ENCODE results near the gene SETD6. TPM values are rescaled to one million over a fixed set of nuclear protein-coding genes. Genes with fewer than 3 reads are reported as not detected.

The SETD6 gene
- total and polyA plus RNA-seq, 2 experiments from 2014 or later: 39.7 to 54.0 TPM

GRCh38 chr16:58503166-58503862, 12.0 kb upstream of the SETD6 start:
- ATAC-seq (no peak), DNase-seq (ENCODE audit: low spot score) (no peak)
- H3K27ac ChIP-seq (ENCODE audit: low read depth): no peak overlapping the region
- H3K36me3 ChIP-seq (ENCODE audit: insufficient read depth): no peaks in the 10 kb centered on the region
- Mint-ChIP-seq H3K27me3 (ENCODE audit: insufficient read depth, low read depth, poor library complexity) (peaks cover 27% of the 10 kb centered on the region), H3K4me1 (peaks cover 21% of the 10 kb centered on the region), H3K27ac (peak overlapping the region; percentile 80), H3K36me3 (ENCODE audit: low read depth) (no peaks in the 10 kb centered on the region), H3K4me3 (no peak overlapping the region), H3K9me3 (no peaks in the 10 kb centered on the region; the same call in 2 of the 3 replicates)
- H2AFZ ChIP-seq: no peak overlapping the region
- H3K27me3 ChIP-seq (ENCODE audit: insufficient read depth): no peaks in the 10 kb centered on the region
- no peaks in the 10 kb centered on the region for H3K79me2 ChIP-seq (replicated peaks; ENCODE audit: insufficient read depth)
- peaks cover 4% of the 10 kb centered on the region; the same call in 1 of the 2 replicates for H4K20me1 ChIP-seq (replicated peaks; ENCODE audit: insufficient read depth)
- H3K9me2 ChIP-seq (ENCODE audit: insufficient read depth): no peaks in the 10 kb centered on the region
- H3K4me3 ChIP-seq: no peak overlapping the region
- H3F3A ChIP-seq (replicated peaks; ENCODE audit: low read depth): no peaks in the 10 kb centered on the region
- TF ChIP-seq ZNF331 (CRISPR knock-in tag; IDR thresholded peaks at IDR 0.05; ENCODE audit: low read depth): no peak
- no peak for TF ChIP-seq POLR2AphosphoS5 (IDR thresholded peaks at IDR 0.05; ENCODE audit: low read depth)
- no peak for TF ChIP-seq EZH2phosphoT487 (IDR thresholded peaks at IDR 0.05; ENCODE audit: unreplicated experiment)
- TF ChIP-seq ETS1 (IDR thresholded peaks at IDR 0.05): no peak
- no peak for TF ChIP-seq REST (IDR thresholded peaks at IDR 0.05; ENCODE audit: unreplicated experiment)
- no peak for TF ChIP-seq STAT1 (IDR thresholded peaks at IDR 0.05; ENCODE audit: unreplicated experiment)
- TF ChIP-seq CREB1 (CRISPR knock-in tag; IDR thresholded peaks at IDR 0.05; ENCODE audit: low read depth): no peak
- TF ChIP-seq CTCF (conservative IDR thresholded peaks at IDR 0.05; ENCODE audit: low read depth in 2 of 2): no peak
- TF ChIP-seq ZNF462 (CRISPR knock-in tag; IDR thresholded peaks at IDR 0.05): no peak
- no peak for TF ChIP-seq ZNF114 (CRISPR knock-in tag; IDR thresholded peaks at IDR 0.05)
- TF ChIP-seq EZH2 (IDR thresholded peaks at IDR 0.05; ENCODE audit: low read depth, unreplicated experiment): no peak
- TF ChIP-seq NANOG (IDR thresholded peaks at IDR 0.05; ENCODE audit: borderline replicate concordance): no peak
- TF ChIP-seq JUNB (IDR thresholded peaks at IDR 0.05; ENCODE audit: unreplicated experiment): no peak
- H3K4me2 ChIP-seq: no peak overlapping the region
- peaks cover 4% of the 10 kb centered on the region; the same call in 1 of the 2 replicates for H3K4me1 ChIP-seq (ENCODE audit: insufficient read depth)

Measured in GM23338 (cell line).